Choroid plexus epithelial cell (primary cell): ENCODE data around the gene CSTB.
A peak's percentile ranks its signal among the peaks of the same experiment; 100 is the strongest.

Source experiments
- DNase-seq: peaks from one replicate; pipeline ENCODE4 v3.0.0-alpha.2; 2010; ENCODE audit warnings: low read depth
- H3K4me3 ChIP-seq: 2 replicates; pipeline ENCODE4 v1.5.1; 2011; ENCODE audit warnings: low read depth, mild to moderate bottlenecking, control low read depth, low read length, moderate library complexity
- CTCF ChIP-seq: conservative IDR thresholded peaks from 2 replicates; pipeline ENCODE4 v1.5.1; 2011; ENCODE audit warnings: low read depth, mild to moderate bottlenecking, control low read depth, inconsistent platforms, low read length, moderate library complexity

Gene CSTB

DNA sequence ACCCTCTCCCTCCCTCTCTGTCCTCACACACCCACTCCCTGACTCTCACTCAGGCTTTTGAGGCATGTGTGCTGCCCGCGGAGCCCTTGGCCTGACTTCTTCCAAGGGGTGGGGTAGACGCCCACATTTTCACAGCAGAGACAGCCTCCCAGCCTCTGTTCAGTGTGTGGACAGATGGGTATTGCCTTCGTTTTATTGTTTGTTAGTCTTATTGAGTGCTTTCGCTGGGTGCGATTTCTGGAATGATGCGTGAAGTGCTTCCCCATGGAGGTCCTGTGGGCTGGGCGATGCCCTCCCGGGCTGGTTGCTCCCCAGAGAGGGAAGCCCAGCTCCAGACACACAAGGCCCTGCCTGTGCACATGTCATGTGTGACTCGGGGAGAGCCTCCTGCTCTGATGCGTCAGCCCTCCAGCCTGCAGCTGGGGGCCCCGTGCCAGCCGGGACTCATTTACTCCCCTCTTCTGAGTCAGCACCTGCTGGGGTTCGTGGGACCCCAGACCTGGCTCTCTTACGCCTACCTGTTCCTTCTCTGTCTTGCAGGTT, 42.5 kb downstream of the CSTB start:
- H3K4me3 ChIP-seq, result no peak overlapping the region

DNA sequence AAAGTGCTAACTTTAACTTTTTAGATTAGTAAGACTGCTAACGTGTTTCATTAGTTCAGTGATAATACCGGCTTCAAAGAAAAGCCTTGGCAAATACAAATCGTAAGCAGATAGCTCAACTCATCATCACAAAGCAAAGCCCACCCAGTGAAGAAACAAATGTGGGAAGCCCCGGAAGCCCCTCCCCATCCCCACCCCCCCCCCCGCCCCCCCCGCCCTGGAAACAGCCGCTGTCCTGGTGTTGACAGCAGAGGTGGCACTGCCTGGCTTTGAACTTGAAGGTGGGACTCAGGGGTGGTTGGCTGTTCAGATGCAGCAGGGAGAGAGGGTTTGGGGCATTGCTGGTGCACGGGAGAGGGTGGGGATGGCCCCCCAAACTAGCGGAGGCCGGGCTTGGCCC, 43.0 kb downstream of the CSTB start:
- DNase-seq, result no peak

More for the DNA sequence above, 42.5 kb downstream of the CSTB start:
- DNase-seq, result peak; percentile 34
- TF ChIP-seq CTCF, result no peak

DNA sequence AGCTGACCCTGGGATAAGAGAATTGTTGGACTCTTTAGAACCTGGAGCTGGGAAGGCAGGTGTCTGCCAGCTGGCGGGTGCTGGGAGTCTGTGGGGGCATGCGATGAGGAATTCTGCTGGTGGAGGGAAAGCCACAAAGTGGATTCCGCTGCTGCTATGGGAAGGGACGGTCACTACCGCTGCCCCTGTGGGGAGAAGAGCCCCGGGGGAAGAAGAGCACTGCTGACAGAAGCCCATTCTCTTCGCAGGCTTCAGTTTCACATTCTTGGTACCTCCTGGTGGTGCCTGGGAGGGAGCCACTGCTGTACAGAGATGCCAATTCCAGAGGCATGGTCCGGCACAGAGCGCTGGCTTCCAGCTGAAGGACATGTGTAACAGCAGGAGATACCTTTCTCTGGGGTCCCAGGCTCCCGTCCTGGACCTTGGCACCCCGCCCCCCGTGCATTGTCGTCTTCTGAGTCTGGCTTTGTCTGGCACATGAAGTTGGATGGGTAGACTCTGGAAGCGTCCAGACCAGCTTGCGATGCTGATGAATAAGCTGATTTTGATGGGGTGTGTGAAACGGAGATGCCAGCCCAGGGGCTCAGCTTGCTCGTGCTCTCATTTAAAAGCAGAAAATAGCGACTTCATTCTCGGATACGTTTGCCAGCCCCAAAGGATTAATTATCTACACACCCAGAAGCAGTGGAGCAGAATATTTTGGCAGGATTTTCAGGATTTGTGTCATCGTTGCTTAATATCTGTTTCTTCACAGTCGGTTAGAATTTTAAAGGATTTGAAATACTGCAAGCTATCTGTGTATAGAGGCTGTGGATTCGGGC, 44.0 kb downstream of the CSTB start:
- TF ChIP-seq CTCF, result no peak
- DNase-seq, result no peak
- no peak overlapping the region for H3K4me3 ChIP-seq

More for the DNA sequence above, 43.0 kb downstream of the CSTB start:
- H3K4me3 ChIP-seq, result no peak overlapping the region
- TF ChIP-seq CTCF, result no peak

DNA sequence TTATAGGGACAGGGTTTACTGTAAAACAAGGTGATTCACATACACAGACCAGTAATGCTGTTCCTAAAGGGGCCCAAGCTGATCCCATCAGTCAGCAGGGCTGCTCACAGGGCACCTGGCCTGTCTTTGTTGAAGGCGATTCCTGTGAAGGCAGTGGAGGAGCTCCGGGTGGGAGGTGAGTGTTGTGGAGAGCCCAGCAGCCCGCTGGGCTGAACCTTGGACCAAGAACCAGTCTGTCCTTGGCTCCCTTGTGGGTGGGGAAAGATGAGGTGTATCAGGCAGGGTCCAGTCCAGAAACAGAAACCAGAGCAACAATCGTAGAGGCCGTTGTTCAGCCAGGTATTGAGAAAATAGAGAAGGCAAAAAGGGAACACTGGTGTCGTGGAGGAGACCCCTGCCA, 44.6 kb downstream of the CSTB start:
- DNase-seq, result no peak
- TF ChIP-seq CTCF, result no peak
- no peak overlapping the region for H3K4me3 ChIP-seq

- DNase-seq, result peak; percentile 99
- H3K4me3 ChIP-seq, result peak overlapping the region; percentile 60
- peak; percentile 51 for TF ChIP-seq CTCF
These were observed 47.4 kb downstream of the CSTB start for GRCh38 chr21:43728467-43729390.

DNA sequence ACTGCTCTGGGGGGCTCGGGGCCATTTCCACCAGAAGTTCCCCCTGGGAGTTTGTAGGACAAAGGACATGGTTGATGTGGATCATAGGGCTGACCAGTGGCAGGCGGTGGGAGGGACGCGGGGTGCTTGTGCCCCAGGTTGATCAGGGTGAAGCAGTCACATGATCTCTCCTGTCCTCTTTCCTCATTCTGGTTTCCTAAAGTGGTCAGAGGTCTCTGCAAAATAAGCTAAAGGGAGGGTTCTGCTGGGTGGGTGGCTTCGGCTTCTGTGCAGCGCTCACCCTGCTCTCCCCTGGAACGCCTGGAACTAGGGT, 48.0 kb downstream of the CSTB start:
- H3K4me3 ChIP-seq, result peak overlapping the region; percentile 23
- DNase-seq, result no peak
- TF ChIP-seq CTCF, result no peak
